GM21381 (cell line): ENCODE data around the gene PRDM1.

Experiments used
- ATAC-seq: cut with Tn5 transposase; IDR thresholded peaks from one replicate; pipeline ENCODE4 v1.9.1; 2021; ENCODE audit warnings: mild to moderate bottlenecking, moderate library complexity; ENCODE audit not compliant: unreplicated experiment

Gene PRDM1

GRCh38 chr6:106114492-106114891, 28.4 kb downstream of the PRDM1 start:
- peak; percentile 90 for ATAC-seq

GRCh38 chr6:106115286-106115685, 29.1 kb downstream of the PRDM1 start:
- ATAC-seq, result no peak

GRCh38 chr6:106116125-106116832, 30.1 kb downstream of the PRDM1 start:
- ATAC-seq, result no peak

- no peak for ATAC-seq
Measured at GRCh38 chr6:106117579-106117978, 31.4 kb downstream of the PRDM1 start.

DNA sequence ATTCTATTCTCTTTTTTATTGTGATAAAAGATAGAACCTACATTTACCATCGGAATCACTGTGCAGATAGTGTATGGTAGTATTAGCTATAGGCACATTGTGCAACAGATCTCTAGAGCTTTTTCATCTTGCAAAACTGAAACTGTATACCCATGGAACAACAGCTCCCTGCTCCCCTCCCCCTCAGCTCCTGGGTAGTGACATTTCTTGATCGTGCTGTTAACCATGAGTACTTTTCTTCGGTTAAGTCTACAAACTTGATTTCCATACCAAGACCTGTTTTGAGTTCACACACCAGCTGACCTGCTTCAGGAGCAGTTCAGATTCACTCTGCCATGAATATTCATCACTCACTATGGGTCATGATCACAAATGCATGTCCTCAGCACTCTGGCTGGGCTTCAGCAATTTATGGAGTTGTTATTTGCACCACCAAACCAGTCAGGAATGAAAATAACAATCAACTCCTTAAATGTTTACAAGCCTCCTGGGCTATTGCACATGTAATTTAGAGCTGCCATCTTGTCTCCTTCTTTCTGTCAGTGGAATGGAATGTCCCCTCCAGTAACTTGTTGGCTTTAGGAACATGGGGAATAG, 32.8 kb downstream of the PRDM1 start:
- ATAC-seq, result no peak

GRCh38 chr6:106119546-106119945, 33.4 kb downstream of the PRDM1 start:
- no peak for ATAC-seq

DNA sequence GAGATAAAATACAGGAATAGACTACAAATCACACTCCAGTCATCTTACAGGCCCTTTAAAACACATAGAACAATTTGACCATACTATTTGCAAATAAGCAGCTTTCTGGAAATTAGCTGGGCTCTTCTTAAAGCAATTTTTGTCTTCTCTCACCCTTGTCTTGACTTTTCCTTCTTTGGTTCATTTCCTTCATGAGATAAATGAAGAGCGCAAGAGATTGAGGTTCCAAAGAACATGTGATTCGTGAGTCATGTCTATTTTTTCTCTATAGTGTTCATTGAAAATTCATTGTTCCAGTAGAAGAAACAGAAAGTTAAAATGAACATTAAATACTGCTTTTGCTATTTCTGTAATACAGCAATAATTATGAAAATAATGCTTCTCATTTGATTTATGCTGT, 33.9 kb downstream of the PRDM1 start:
- ATAC-seq, result no peak

DNA sequence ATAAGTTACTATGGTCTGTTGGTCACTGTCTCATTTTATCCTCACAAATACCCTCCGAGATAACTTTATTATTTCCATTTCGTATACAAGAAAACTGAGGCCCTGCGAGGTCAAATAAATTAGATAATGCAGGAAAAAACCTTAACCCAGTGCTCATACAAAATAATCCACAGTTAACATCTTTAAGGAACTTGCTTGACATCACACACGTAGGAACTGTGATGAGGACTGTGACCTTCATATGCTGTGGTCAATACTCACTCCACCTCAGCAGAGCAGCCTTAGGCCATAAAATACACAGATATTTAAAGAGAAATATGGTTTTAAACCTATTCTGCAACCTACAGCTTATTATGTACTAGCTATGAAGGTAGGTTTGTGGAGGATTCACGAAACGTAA, 34.3 kb downstream of the PRDM1 start:
- no peak for ATAC-seq

- ATAC-seq, result no peak
Measured at GRCh38 chr6:106122306-106122918, 36.3 kb downstream of the PRDM1 start.

DNA sequence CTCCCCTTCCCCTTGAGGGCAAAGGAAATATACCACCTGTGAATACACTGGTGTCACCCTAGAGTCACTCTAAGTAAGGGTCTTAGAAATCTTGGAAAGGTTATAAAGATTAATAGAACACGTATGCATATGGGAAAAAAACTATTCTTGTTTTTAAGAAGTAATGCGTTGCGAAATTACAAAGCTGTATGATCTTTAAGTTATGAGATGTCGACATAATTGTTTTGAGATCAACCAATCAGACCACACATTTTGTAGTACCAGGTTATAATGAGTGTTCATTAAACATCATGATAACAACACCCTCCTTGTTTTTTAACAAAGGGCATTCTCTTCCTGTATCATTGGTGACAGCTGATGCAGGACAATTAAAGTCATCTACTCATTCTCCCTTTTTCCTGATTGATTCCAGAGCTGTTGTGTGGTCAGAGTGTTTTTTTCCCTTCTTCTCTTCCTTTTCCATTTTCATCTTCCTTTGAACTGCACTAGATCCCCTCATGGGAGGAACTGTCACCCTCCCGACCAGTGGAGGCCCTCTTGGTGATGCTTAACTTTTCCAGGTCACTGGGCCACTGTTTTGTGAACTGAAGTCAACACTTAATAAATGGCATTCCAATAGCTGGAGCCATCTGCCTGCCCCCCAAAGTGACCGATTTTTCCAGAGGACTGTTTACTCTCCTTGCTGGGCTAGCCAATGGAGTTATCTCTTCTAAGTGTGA, 37.0 kb downstream of the PRDM1 start:
- ATAC-seq, result no peak

DNA sequence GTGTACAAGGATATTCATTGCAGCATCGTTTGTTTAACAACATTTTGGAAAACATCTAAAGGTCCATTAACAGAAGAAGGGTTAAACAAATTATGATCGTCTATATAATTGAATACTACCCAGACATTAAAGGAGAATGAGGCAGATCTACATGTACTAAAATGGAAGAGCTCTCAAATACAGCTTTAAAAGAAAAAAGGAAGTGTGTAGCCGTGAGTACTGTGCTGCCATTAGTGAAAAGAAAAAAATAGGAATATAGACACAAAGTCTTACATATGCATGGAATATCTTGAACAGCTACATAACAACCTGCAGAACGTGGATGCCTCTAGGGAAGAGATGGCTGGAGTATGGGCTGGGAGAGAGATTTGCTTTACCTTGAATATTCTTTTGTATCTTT, 37.9 kb downstream of the PRDM1 start:
- ATAC-seq, result no peak

GRCh38 chr6:106124437-106125430, 38.6 kb downstream of the PRDM1 start:
- ATAC-seq, result no peak

GRCh38 chr6:106125925-106126435, 39.8 kb downstream of the PRDM1 start:
- no peak for ATAC-seq

DNA sequence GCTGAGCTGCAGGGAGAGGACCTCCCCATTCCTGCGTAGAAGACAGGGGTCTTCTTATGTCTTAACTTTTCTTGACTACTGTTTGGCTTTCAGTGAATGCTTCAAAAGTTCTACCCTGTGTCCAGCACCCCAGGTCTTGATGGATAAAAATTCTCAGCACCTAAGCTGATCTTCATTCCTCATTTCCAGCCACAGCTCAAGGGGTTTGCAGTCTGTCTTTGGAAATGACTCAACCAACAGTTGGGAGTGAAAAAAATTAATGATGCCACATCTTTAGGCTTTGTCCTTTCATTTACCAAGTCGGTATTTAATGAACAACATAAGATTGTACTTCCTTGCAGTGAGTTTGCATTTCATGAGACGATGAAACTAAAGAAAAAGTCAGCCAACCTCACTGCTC, 40.3 kb downstream of the PRDM1 start:
- no peak for ATAC-seq

DNA sequence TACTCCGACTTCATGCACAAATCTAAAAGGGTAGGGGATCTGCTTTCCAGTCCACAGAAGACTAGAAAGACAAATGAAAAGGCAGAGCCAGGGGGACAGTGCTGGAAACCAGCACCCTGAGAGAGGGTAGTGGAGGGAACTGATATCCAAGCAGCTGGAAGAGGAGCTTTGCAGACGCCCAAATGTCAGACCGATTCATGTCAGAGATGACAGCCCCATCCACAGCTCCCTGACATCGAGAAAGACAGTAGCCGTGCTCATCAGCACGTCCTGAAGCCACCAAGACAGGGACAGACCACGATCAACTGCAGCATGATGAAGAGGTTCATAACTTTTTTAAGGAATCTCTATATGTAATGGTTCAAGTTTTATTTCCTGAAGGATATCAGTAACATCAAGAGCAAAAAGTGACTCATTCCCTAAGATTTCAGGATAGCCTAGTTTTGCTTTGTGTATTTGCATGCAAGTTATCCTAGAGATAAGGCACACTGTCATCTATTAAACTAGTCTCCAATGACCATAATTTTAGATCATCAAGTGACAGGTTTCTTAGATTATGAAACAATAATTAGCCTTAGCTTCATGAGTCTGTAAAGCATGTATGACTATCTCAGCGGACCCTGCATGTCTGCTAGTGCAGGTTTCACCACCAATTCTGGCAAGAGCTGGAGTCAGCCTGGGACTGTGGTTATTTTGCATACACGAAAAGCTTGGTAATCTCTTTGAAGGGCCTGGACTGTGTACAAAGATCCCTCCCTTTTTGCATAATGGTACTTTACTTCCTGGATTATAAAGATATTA, 43.0 kb downstream of the PRDM1 start:
- no peak for ATAC-seq

- ATAC-seq, result no peak
Measured at GRCh38 chr6:106132153-106132698, 46.1 kb downstream of the PRDM1 start.

- no peak for ATAC-seq
Measured at GRCh38 chr6:106133040-106133439, 46.9 kb downstream of the PRDM1 start.

DNA sequence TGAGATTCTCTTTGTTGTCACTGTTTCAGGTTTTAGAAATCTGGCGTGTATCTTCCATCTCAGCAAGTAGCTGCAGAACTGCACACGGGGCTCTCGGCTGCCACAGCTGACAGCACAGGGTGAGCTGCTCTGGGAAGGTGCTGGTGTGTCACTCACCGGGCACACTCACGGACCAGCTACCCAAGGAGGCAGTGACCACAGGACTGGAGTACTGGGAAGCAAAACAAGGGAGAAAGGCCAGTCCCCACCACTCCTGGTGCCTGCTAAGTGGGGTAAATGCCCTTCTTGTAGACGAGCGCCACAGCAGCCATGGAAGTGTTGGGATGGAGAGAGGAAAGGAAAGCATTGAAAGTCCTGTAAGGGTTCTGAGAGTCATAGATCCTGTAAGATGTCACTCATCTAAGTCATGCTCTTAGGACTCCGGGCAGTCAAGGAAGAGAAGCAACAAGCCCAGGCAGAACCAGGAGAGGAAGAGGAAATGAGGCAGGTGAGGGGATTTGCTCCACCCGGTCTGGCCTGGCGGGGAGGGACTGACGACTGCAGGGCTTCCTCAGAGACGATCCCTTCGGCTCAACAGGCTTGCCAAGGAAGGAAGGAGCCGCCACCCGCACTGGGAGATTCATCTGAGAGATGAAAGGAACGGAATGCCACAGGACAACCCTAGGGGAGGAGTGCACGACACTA, 48.1 kb downstream of the PRDM1 start:
- no peak for ATAC-seq
